ENCODE measurements around the gene PLCG1. TPM values are rescaled to one million over a fixed set of nuclear protein-coding genes. Genes with fewer than 3 reads are reported as not detected.

Gene PLCG1
- total RNA-seq, 2 experiments from 2014 or later, result 387 to 404 TPM

GRCh38 chr20:41140226-41141133 is 3.1 kb downstream of the PLCG1 start:
- ChIA-PET CTCF (interaction anchor here (1.3 kb wide), 1 partner anchor 178 kb away, joined by 3 read pairs; no protein-coding TSS in a partner anchor), POLR2A (interaction anchor here (0.9 to 14.5 kb wide), 3 partner anchors 11 to 32 kb away, joined by 4 to 403 read pairs (median 99); no protein-coding TSS in a partner anchor)
- Mint-ChIP-seq H3K9me3 (no peaks in the 10 kb centered on the region), H3K4me1 (ENCODE audit: low read depth) (peaks cover 84% of the 10 kb centered on the region), H3K27me3 (no peaks in the 10 kb centered on the region), H3K4me3 (peak overlapping the region; percentile 90), H3K27ac (peak overlapping the region; percentile 96), H3K36me3 (ENCODE audit: low read depth) (peaks cover 41% of the 10 kb centered on the region)
- Histone ChIP-seq H3K4me1 (ENCODE audit: insufficient read depth, low read length) (peaks cover 78% of the 10 kb centered on the region), H3K27me3 (ENCODE audit: control insufficient read depth in 1 of 2, insufficient read depth in 2 of 2, low read length in 2 of 2) (no peaks in the 10 kb centered on the region), H3K27ac (ENCODE audit: low read depth in 1 of 2, low read length in 2 of 2) (peak overlapping the region; percentile 83 to 87), H3K36me3 (ENCODE audit: insufficient read depth, low read length) (no peaks in the 10 kb centered on the region), H3K4me3 (ENCODE audit: low read length) (peak overlapping the region; percentile 90), H3K9me3 (ENCODE audit: control insufficient read depth in 1 of 2, insufficient read depth in 1 of 2, low read length in 2 of 2) (no peaks in the 10 kb centered on the region)
- intact Hi-C loops (cut with DNase I, micrococcal nuclease), result loop anchor here in 1 of 2 experiments (5.0 kb wide), 1 partner anchor 108 kb away; no protein-coding TSS in a partner anchor
- DNase-seq, result peak in 2 of 14 experiments; percentile 15 to 33
- no peak for ATAC-seq (ENCODE audit: poor library complexity)
- TF ChIP-seq CTCF (IDR thresholded peaks at IDR 0.05), result no peak

GRCh38 chr20:41141153-41141815 is 3.9 kb downstream of the PLCG1 start:
- intact Hi-C loops (cut with DNase I, micrococcal nuclease), result loop anchor here in 1 of 2 experiments (5.0 kb wide), 1 partner anchor 109 kb away; no protein-coding TSS in a partner anchor
- Histone ChIP-seq H3K9me3 (ENCODE audit: control insufficient read depth in 1 of 2, insufficient read depth in 1 of 2, low read length in 2 of 2) (no peaks in the 10 kb centered on the region), H3K4me1 (ENCODE audit: insufficient read depth, low read length) (peaks cover 78% of the 10 kb centered on the region), H3K36me3 (ENCODE audit: insufficient read depth, low read length) (peaks cover 5% of the 10 kb centered on the region), H3K27ac (ENCODE audit: low read depth in 1 of 2, low read length in 2 of 2) (peak overlapping the region; percentile 83 to 87), H3K4me3 (ENCODE audit: low read length) (peak overlapping the region; percentile 90), H3K27me3 (ENCODE audit: control insufficient read depth in 1 of 2, insufficient read depth in 2 of 2, low read length in 2 of 2) (no peaks in the 10 kb centered on the region)
- ChIA-PET CTCF (interaction anchor here (1.0 to 1.3 kb wide), 4 partner anchors 10 to 178 kb away, joined by 3 to 7 read pairs (median 4); no protein-coding TSS in a partner anchor), POLR2A (interaction anchor here (0.6 to 14.5 kb wide), 7 partner anchors 10 to 477 kb away, joined by 3 to 403 read pairs (median 4); partner anchors contain the start of gene CHD6)
- peak in 3 of 14 experiments; percentile 35 to 48 (median 37) for DNase-seq
- peaks cover 39% of the 10 kb centered on the region for H3K36me3 Mint-ChIP-seq (ENCODE audit: low read depth)
- ATAC-seq (ENCODE audit: poor library complexity), result no peak
- H3K27ac Mint-ChIP-seq, result peak overlapping the region; percentile 96
- H3K9me3 Mint-ChIP-seq, result no peaks in the 10 kb centered on the region
- H3K4me1 Mint-ChIP-seq (ENCODE audit: low read depth), result peaks cover 84% of the 10 kb centered on the region
- no peak for TF ChIP-seq CTCF (IDR thresholded peaks at IDR 0.05)
- H3K27me3 Mint-ChIP-seq, result no peaks in the 10 kb centered on the region
- peak overlapping the region; percentile 90 for H3K4me3 Mint-ChIP-seq

GRCh38 chr20:41142245-41142644 is 4.9 kb downstream of the PLCG1 start:
- ATAC-seq (ENCODE audit: poor library complexity), result no peak

More at GRCh38 chr20:41142245-41142644, 4.9 kb downstream of the PLCG1 start:
- Histone ChIP-seq H3K4me3 (ENCODE audit: low read length) (peak overlapping the region; percentile 90), H3K27me3 (ENCODE audit: control insufficient read depth in 1 of 2, insufficient read depth in 2 of 2, low read length in 2 of 2) (no peaks in the 10 kb centered on the region), H3K27ac (ENCODE audit: low read depth in 1 of 2, low read length in 2 of 2) (peak overlapping the region; percentile 83 to 87), H3K4me1 (ENCODE audit: insufficient read depth, low read length) (peaks cover 83% of the 10 kb centered on the region), H3K9me3 (ENCODE audit: control insufficient read depth in 1 of 2, insufficient read depth in 1 of 2, low read length in 2 of 2) (no peaks in the 10 kb centered on the region), H3K36me3 (ENCODE audit: insufficient read depth, low read length) (peaks cover 6% of the 10 kb centered on the region)
- Mint-ChIP-seq H3K27ac (peak overlapping the region; percentile 96), H3K4me1 (ENCODE audit: low read depth) (peaks cover 91% of the 10 kb centered on the region), H3K9me3 (no peaks in the 10 kb centered on the region), H3K4me3 (peak overlapping the region; percentile 90), H3K27me3 (no peaks in the 10 kb centered on the region), H3K36me3 (ENCODE audit: low read depth) (peaks cover 39% of the 10 kb centered on the region)
- intact Hi-C loops (cut with DNase I, micrococcal nuclease), result loop anchor here in 1 of 2 experiments (5.0 kb wide), 1 partner anchor 110 kb away; no protein-coding TSS in a partner anchor
- TF ChIP-seq CTCF (IDR thresholded peaks at IDR 0.05), result no peak
- POLR2A ChIA-PET, result interaction anchor here (1.0 to 14.5 kb wide), 5 partner anchors 9 to 476 kb away, joined by 3 to 403 read pairs (median 6); partner anchors contain the start of gene CHD6
- CTCF ChIA-PET, result interaction anchor here (1.0 to 1.7 kb wide), 4 partner anchors 9 to 31 kb away, joined by 4 to 10 read pairs (median 6); no protein-coding TSS in a partner anchor
- DNase-seq, result peak in 1 of 14 experiments; percentile 35
